Uterus (tissue), 4 donors: ENCODE measurements around the gene RITA1. TPM values are rescaled to one million over a fixed set of nuclear protein-coding genes. Genes with fewer than 3 reads are reported as not detected.

Experiments used
- DNase-seq, 2 donors: peaks; one replicate each; pipeline ENCODE4 v3.0.0-alpha.2; 2019 to 2020
- H3K27ac ChIP-seq, 2 donors: fragments of 200-600 bp; sonication (generic); 1 replicate in 1 of 2; 2 replicates in 1 of 2; pipeline ENCODE4 v1.5.1; 2016 to 2018
- H3K27me3 ChIP-seq, 2 donors: fragments of 200-600 bp; sonication (generic); one replicate each; pipeline ENCODE4 v1.5.1; 2018 to 2019; ENCODE audit warnings: control low read depth in 1 of 2
- H3K36me3 ChIP-seq, 2 donors: fragments of 200-600 bp; sonication (generic); one replicate each; pipeline ENCODE4 v1.5.1; 2019; ENCODE audit warnings: control low read depth in 1 of 2
- H3K4me1 ChIP-seq, 2 donors: fragments of 200-600 bp; sonication (generic); one replicate each; pipeline ENCODE4 v1.5.1; 2018 to 2019; ENCODE audit warnings: control low read depth in 1 of 2
- H3K4me3 ChIP-seq, 2 donors: fragments of 200-600 bp; sonication (generic); 1 replicate in 1 of 2; 2 replicates in 1 of 2; pipeline ENCODE4 v1.5.1; 2018 to 2019; ENCODE audit warnings: mild to moderate bottlenecking in 1 of 2
- H3K9me3 ChIP-seq, 2 donors: fragments of 200-600 bp; sonication (generic); one replicate each; pipeline ENCODE4 v1.5.1; 2019; ENCODE audit warnings: control low read depth in 1 of 2
- CTCF ChIP-seq, 4 experiments: fragments of 200-600 bp in 2 of 4; fragments of 450-650 bp in 2 of 4; sonication (generic) in 2 of 4; IDR thresholded peaks; one replicate each; pipeline ENCODE4 v1.5.1; 2016 to 2019; ENCODE audit warnings: antibody characterized with exemption in 4 of 4, mild to moderate bottlenecking in 2 of 4, moderate library complexity in 1 of 4
- POLR2A ChIP-seq, 2 donors: fragments of 450-650 bp; IDR thresholded peaks; one replicate each; pipeline ENCODE4 v1.6.1; 2016; ENCODE audit warnings: antibody characterized with exemption in 2 of 2, mild to moderate bottlenecking in 1 of 2, moderate library complexity in 1 of 2
- intact Hi-C: fragments of 100-400 bp; cut with DNase I; formaldehyde crosslinking; loops from one replicate; pipeline ENCODE4 v1.15.1; 2023; ENCODE audit warnings: low total_unique reads
- total RNA-seq, 4 donors: library from RNA; depleted of rRNA in 3 of 4; stranded (reverse); fragments of >200 nt in 3 of 4; gene quantifications; one replicate each; pipeline versions ENCODE4 v1.1.0 to v1.2.4, GENCODE V29; 2014 to 2023
- donor health status: DM: yes; HTN: yes; CAD: no.

Gene RITA1
- total RNA-seq, 4 donors from 2014 or later: 5.0 to 19.0 (median 11.0) TPM

GRCh38 chr12:113159937-113160336 lies 25.6 kb upstream of the RITA1 start:
- Histone ChIP-seq H3K36me3 (no peaks in the 10 kb centered on the region), H3K9me3 (no peaks in the 10 kb centered on the region), H3K27ac (no peak overlapping the region), H3K4me1 (no peaks in the 10 kb centered on the region), H3K4me3 (no peak overlapping the region), H3K27me3 (no peaks in the 10 kb centered on the region)
- TF ChIP-seq POLR2A (IDR thresholded peaks at IDR 0.05) (no peak), CTCF (IDR thresholded peaks at IDR 0.05) (no peak)
- intact Hi-C loops: no loop called here
- DNase-seq: no peak

- no peaks in the 10 kb centered on the region for H3K9me3 ChIP-seq
- intact Hi-C loops: no loop called here
- no peaks in the 10 kb centered on the region for H3K27me3 ChIP-seq
- H3K4me1 ChIP-seq: no peaks in the 10 kb centered on the region
- DNase-seq: no peak
- no peak overlapping the region for H3K27ac ChIP-seq
- H3K4me3 ChIP-seq: no peak overlapping the region
- no peaks in the 10 kb centered on the region for H3K36me3 ChIP-seq
- TF ChIP-seq POLR2A (IDR thresholded peaks at IDR 0.05): no peak
- no peak for TF ChIP-seq CTCF (IDR thresholded peaks at IDR 0.05)
These were observed 24.0 kb upstream of the RITA1 start for GRCh38 chr12:113161415-113162016.

GRCh38 chr12:113162102-113163029 lies 23.2 kb upstream of the RITA1 start:
- intact Hi-C loops: no loop called here
- H3K4me1 ChIP-seq: no peaks in the 10 kb centered on the region
- no peaks in the 10 kb centered on the region for H3K36me3 ChIP-seq
- H3K27ac ChIP-seq: no peak overlapping the region
- no peaks in the 10 kb centered on the region for H3K27me3 ChIP-seq
- H3K4me3 ChIP-seq: no peak overlapping the region
- no peak for DNase-seq
- no peak for TF ChIP-seq POLR2A (IDR thresholded peaks at IDR 0.05)
- no peaks in the 10 kb centered on the region for H3K9me3 ChIP-seq

- no peak for DNase-seq
- Histone ChIP-seq H3K4me1 (no peaks in the 10 kb centered on the region), H3K4me3 (no peak overlapping the region), H3K36me3 (no peaks in the 10 kb centered on the region), H3K27me3 (no peaks in the 10 kb centered on the region), H3K9me3 (no peaks in the 10 kb centered on the region), H3K27ac (no peak overlapping the region)
- intact Hi-C loops: no loop called here
- no peak for TF ChIP-seq CTCF (IDR thresholded peaks at IDR 0.05)
- TF ChIP-seq POLR2A (IDR thresholded peaks at IDR 0.05): no peak
These were observed 22.5 kb upstream of the RITA1 start for GRCh38 chr12:113163030-113163360.

- Histone ChIP-seq H3K36me3 (no peaks in the 10 kb centered on the region), H3K27me3 (no peaks in the 10 kb centered on the region), H3K27ac (no peak overlapping the region), H3K4me1 (no peaks in the 10 kb centered on the region), H3K4me3 (no peak overlapping the region), H3K9me3 (no peaks in the 10 kb centered on the region)
- TF ChIP-seq CTCF (IDR thresholded peaks at IDR 0.05): no peak
- no peak for TF ChIP-seq POLR2A (IDR thresholded peaks at IDR 0.05)
- DNase-seq: no peak
- intact Hi-C loops: no loop called here
These were observed 21.5 kb upstream of the RITA1 start for GRCh38 chr12:113164014-113164413.
